ENCODE measurements around the gene RASGEF1C. TPM values are rescaled to one million over a fixed set of nuclear protein-coding genes. Genes with fewer than 3 reads are reported as not detected.

RASGEF1C gene
- total RNA-seq, 1 donor from 2014 or later: 0.27 TPM

DNA sequence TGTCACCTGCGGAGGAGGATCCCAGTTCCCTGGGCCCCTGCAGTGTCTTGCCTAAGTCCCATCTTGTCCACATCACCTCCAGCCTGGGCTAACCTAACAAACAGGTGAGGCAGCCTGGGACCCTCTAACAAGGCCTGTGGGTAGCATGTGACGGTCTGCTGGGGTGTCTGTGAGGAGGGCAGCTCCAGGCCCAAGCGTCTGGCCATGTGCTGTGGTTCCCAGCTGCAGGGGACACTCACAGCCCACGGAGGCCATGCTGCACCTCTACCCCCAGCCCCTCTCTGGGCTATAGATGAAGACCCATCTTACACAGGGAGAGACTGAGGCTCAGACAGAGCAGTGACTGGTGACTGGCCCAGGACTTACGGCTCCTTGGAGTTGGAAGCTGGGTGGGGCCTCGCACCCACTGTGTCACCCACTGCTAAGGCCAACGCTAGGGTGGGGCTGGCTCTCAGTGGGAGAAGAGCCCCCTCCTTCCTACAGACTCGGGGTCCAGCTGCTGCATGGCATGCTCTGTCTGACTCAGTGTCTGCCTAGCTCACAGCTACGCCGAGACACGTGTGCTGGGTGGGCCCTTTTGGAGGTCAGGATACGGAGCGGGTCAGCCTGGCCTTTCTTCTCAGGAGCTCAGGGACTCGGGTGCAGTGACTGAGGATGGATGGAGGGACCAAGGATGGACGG is 96.7 kb downstream of the RASGEF1C start:
- DNase-seq: no peak
- H3K27ac ChIP-seq (replicated peaks): no peak overlapping the region
- TF ChIP-seq, protein P1, sequence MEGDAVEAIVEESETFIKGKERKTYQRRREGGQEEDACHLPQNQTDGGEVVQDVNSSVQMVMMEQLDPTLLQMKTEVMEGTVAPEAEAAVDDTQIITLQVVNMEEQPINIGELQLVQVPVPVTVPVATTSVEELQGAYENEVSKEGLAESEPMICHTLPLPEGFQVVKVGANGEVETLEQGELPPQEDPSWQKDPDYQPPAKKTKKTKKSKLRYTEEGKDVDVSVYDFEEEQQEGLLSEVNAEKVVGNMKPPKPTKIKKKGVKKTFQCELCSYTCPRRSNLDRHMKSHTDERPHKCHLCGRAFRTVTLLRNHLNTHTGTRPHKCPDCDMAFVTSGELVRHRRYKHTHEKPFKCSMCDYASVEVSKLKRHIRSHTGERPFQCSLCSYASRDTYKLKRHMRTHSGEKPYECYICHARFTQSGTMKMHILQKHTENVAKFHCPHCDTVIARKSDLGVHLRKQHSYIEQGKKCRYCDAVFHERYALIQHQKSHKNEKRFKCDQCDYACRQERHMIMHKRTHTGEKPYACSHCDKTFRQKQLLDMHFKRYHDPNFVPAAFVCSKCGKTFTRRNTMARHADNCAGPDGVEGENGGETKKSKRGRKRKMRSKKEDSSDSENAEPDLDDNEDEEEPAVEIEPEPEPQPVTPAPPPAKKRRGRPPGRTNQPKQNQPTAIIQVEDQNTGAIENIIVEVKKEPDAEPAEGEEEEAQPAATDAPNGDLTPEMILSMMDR (IDR thresholded peaks at IDR 0.05; ENCODE audit: borderline replicate concordance): no peak
- H3K4me1 ChIP-seq: no peaks in the 10 kb centered on the region
- peaks cover 11% of the 10 kb centered on the region for H3K27me3 ChIP-seq (ENCODE audit: low read depth)
- H3K4me3 ChIP-seq: no peak overlapping the region
- no peaks in the 10 kb centered on the region for H3K36me3 ChIP-seq
- peaks cover 13% of the 10 kb centered on the region for H3K9me3 ChIP-seq (replicated peaks)
- intact Hi-C loops (cut with micrococcal nuclease): no loop called here

DNA sequence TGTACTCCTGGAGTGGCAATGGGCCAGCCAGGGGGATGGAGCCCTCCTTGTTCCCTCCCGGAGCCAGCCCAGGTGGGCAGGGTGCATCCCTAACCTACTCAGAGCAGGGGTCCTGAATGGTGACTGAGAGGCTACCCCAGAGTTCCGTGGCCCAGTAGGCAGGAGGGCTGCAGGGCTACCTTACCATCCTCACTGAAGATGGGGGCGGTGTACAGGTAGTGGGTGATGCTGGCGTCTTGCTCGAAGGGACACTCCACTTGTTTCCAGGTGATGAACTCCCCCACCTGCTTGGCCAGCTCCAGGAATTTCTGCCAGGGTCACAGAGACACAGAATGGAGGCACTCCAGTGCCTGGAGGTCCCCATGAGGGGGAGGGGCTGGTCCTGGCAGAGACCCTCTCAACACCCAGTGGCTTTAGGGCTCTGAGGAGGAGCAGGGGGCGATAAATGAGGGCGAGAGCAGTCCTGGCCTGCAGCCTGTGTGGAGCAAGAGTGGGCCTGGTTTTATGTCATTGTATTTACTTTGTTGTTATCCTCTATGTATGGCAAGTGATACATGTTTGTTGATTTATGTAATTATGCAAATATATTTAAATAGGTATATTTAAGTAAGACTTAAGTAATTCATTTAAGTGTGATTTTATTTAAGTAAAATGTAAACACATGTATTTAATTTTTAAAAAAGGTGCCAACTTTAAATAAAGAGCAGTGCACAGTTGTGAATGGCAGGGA is 97.6 kb downstream of the RASGEF1C start:
- Histone ChIP-seq H3K4me3 (no peak overlapping the region), H3K9me3 (replicated peaks) (peaks cover 22% of the 10 kb centered on the region), H3K27me3 (ENCODE audit: low read depth) (peaks cover 11% of the 10 kb centered on the region), H3K27ac (replicated peaks) (no peak overlapping the region), H3K4me1 (no peaks in the 10 kb centered on the region), H3K36me3 (no peaks in the 10 kb centered on the region)
- intact Hi-C loops (cut with micrococcal nuclease): no loop called here
- TF ChIP-seq, protein P1 (IDR thresholded peaks at IDR 0.05; ENCODE audit: borderline replicate concordance): no peak
- DNase-seq: no peak

DNA sequence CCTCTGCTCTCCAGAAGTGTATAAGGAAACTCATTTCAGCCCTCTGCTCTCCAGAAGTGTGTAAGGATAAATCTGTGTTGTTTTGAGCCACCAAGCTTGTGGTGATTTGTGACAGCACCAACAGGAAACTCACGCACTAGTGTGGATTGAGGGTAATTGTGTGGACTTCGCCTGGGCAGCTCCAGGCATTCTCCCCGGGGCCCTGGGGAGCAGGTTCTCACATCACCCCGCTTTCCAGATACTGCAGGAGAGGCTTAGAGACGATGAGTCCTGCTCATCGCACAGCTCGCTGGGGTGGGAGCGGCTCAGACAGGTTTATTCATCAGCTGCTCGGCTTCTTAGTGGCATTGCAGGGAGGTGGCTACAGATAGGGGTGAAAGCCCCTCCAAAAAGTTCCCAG is 99.1 kb downstream of the RASGEF1C start:
- peaks cover 14% of the 10 kb centered on the region for H3K27me3 ChIP-seq (ENCODE audit: low read depth)
- intact Hi-C loops (cut with micrococcal nuclease): no loop called here

DNA sequence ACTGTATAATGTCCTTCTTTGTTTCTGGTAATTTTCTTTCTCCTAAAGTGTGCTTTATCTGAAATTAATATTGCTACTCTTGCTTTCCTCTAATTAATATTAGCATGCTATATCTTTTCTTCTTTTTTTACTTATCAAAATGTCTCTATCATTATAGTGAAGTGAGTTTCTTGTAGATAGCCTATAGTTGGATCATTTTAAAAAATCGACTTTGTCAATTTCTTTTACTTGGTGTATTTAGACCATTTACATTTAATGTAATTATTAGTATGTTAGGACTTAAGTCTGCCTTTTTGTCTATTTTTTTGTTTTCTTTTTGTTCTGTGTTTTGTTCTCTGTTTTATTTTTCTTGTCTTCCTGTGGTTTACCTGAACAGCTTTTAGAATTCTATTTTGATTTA is 102.0 kb downstream of the RASGEF1C start:
- Histone ChIP-seq H3K27me3 (ENCODE audit: low read depth) (peaks cover 28% of the 10 kb centered on the region), H3K4me3 (no peak overlapping the region), H3K4me1 (no peaks in the 10 kb centered on the region), H3K9me3 (replicated peaks) (peaks cover 31% of the 10 kb centered on the region), H3K36me3 (no peaks in the 10 kb centered on the region), H3K27ac (replicated peaks) (no peak overlapping the region)
- DNase-seq: no peak
- TF ChIP-seq, protein P1 (IDR thresholded peaks at IDR 0.05; ENCODE audit: borderline replicate concordance): no peak
- intact Hi-C loops (cut with micrococcal nuclease): no loop called here

More for the DNA sequence above, 99.1 kb downstream of the RASGEF1C start:
- no peak for DNase-seq
- no peak overlapping the region for H3K4me3 ChIP-seq
- TF ChIP-seq, protein P1 (IDR thresholded peaks at IDR 0.05; ENCODE audit: borderline replicate concordance): no peak
- H3K9me3 ChIP-seq (replicated peaks): peaks cover 31% of the 10 kb centered on the region
- no peaks in the 10 kb centered on the region for H3K4me1 ChIP-seq
- H3K36me3 ChIP-seq: no peaks in the 10 kb centered on the region
- H3K27ac ChIP-seq (replicated peaks): no peak overlapping the region

DNA sequence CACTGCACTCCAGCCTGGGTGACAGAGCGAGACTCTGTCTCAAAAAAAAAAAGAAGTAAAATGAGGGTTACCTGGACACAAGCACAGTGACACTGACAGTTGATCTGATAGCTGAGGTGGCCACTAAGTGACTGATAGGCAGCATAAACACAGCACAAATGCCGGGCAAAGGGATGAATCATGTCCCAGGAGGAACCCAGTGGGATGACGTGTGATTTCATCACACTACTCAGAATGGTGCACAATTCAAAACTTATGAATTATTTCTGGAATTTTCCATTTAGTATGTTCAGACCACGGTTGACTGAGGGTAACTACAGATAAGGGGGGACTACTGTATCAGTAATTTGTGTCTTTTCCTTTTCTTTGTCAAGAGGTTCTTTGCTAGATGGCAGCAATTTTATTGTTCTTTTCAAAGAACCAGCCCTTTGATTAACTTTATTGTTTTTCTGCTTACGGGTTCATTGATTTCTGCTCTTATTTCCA is 103.1 kb downstream of the RASGEF1C start:
- DNase-seq: no peak
- Histone ChIP-seq H3K36me3 (no peaks in the 10 kb centered on the region), H3K4me3 (no peak overlapping the region), H3K4me1 (no peaks in the 10 kb centered on the region), H3K9me3 (replicated peaks) (peaks cover 31% of the 10 kb centered on the region), H3K27me3 (ENCODE audit: low read depth) (peaks cover 35% of the 10 kb centered on the region), H3K27ac (replicated peaks) (no peak overlapping the region)
- intact Hi-C loops (cut with micrococcal nuclease): no loop called here
- TF ChIP-seq, protein P1 (IDR thresholded peaks at IDR 0.05; ENCODE audit: borderline replicate concordance): no peak

Data from left ventricle myocardium inferior (tissue), 1 donor.